GM23338 (cell line): ENCODE measurements around the gene ATP9B.

ENCODE experiments used
- EZH2 ChIP-seq: fragments of 200-600 bp; sonication (generic); IDR thresholded peaks from one replicate; pipeline ENCODE4 v1.8.0; 2017; ENCODE audit warnings: antibody characterized with exemption, mild to moderate bottlenecking, low read depth; ENCODE audit not compliant: unreplicated experiment
- EZH2phosphoT487 ChIP-seq: fragments of 200-600 bp; sonication (generic); IDR thresholded peaks from one replicate; pipeline ENCODE4 v1.8.1; 2018; ENCODE audit warnings: antibody characterized with exemption; ENCODE audit not compliant: unreplicated experiment
- POLR2AphosphoS5 ChIP-seq: IDR thresholded peaks from 2 replicates; pipeline ENCODE4 v1.6.1; 2016; ENCODE audit warnings: antibody characterized with exemption, low read depth
- TF ChIP-seq, protein P1 (sequence below), 2 experiments: fragments of 200-600 bp in 1 of 2; sonication (generic) in 1 of 2; conservative IDR thresholded peaks; 2 replicates each; pipeline versions ENCODE4 v1.5.1 to v1.6.1; 2016 to 2017; ENCODE audit warnings: antibody characterized with exemption in 2 of 2, low read depth in 2 of 2, mild to moderate bottlenecking in 2 of 2, moderate library complexity in 1 of 2

DNA sequence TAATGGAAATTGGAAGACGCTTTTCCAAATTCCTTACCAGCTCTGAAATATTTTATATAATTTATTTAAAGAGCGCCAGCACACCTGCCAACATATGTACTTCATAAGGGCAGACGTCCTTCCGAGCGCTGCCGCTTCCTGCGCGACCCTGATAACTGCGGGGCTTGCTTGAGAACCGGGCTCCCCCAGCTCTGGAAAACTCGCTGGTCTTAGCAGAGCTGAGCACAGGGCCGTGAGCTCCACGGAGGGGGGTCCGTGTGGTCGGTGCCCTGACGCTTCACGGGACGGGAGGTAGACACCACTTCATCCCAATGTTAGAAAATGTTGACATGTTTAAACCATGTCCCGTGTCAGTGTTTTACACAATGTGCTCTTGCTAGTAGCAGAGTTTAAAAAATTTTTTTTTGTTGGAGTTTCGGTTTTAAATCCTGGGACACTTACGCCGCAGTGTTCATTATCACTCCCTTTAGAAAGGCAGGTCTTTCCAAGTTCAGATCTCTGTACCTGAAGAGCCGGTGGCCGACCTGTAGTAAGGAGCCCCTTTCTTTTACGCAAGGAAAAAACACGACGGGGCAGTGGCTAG lies 328.1 kb downstream of the ATP9B start:
- TF ChIP-seq POLR2AphosphoS5 (no peak), EZH2 (peak; percentile 61), EZH2phosphoT487 (no peak)
- TF ChIP-seq, protein P1, sequence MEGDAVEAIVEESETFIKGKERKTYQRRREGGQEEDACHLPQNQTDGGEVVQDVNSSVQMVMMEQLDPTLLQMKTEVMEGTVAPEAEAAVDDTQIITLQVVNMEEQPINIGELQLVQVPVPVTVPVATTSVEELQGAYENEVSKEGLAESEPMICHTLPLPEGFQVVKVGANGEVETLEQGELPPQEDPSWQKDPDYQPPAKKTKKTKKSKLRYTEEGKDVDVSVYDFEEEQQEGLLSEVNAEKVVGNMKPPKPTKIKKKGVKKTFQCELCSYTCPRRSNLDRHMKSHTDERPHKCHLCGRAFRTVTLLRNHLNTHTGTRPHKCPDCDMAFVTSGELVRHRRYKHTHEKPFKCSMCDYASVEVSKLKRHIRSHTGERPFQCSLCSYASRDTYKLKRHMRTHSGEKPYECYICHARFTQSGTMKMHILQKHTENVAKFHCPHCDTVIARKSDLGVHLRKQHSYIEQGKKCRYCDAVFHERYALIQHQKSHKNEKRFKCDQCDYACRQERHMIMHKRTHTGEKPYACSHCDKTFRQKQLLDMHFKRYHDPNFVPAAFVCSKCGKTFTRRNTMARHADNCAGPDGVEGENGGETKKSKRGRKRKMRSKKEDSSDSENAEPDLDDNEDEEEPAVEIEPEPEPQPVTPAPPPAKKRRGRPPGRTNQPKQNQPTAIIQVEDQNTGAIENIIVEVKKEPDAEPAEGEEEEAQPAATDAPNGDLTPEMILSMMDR (conservative IDR thresholded peaks at IDR 0.05; ENCODE audit: low read depth in 2 of 2) = no peak
